ENCODE data around the gene TANGO2. TPM values are rescaled to one million over a fixed set of nuclear protein-coding genes. Genes with fewer than 3 reads are reported as not detected.

Gene TANGO2
- polyA plus RNA-seq, 1 donor from 2014 or later = 12.7 TPM

- Histone ChIP-seq H3K36me3 (ENCODE audit: insufficient read depth, low read length) (no peaks in the 10 kb centered on the region), H3F3A (ENCODE audit: insufficient read depth, low read length, poor library complexity, severe bottlenecking) (no peaks in the 10 kb centered on the region), H3K9me3 (ENCODE audit: low read length) (no peaks in the 10 kb centered on the region), H3K79me2 (replicated peaks; ENCODE audit: insufficient read depth, low read length) (peaks cover 19% of the 10 kb centered on the region), H3K9me2 (ENCODE audit: insufficient read depth, low read length) (no peaks in the 10 kb centered on the region), H3K9ac (ENCODE audit: low read length) (no peak overlapping the region), H3K4me2 (ENCODE audit: low read length) (no peak overlapping the region), H3K27me3 (ENCODE audit: insufficient read depth, low read depth, low read length) (no peaks in the 10 kb centered on the region), H2AFZ (ENCODE audit: low read depth, low read length) (no peak overlapping the region), H3K4me3 (ENCODE audit: low read length) (no peak overlapping the region), H4K20me1 (ENCODE audit: insufficient read depth) (no peaks in the 10 kb centered on the region), H3K27ac (ENCODE audit: low read length) (no peak overlapping the region)
- TF ChIP-seq RAD21 (conservative IDR thresholded peaks at IDR 0.05) = no peak
These were observed 31.2 kb upstream of the TANGO2 start for GRCh38 chr22:19989725-19990067.

- Histone ChIP-seq H3K27ac (ENCODE audit: low read length) (no peak overlapping the region), H3K4me3 (ENCODE audit: low read length) (no peak overlapping the region), H3K4me2 (ENCODE audit: low read length) (no peak overlapping the region), H3K9me3 (ENCODE audit: low read length) (no peaks in the 10 kb centered on the region), H4K20me1 (ENCODE audit: insufficient read depth) (no peaks in the 10 kb centered on the region), H3K36me3 (ENCODE audit: insufficient read depth, low read length) (no peaks in the 10 kb centered on the region), H2AFZ (ENCODE audit: low read depth, low read length) (no peak overlapping the region), H3F3A (ENCODE audit: insufficient read depth, low read length, poor library complexity, severe bottlenecking) (no peaks in the 10 kb centered on the region), H3K79me2 (replicated peaks; ENCODE audit: insufficient read depth, low read length) (peaks cover 14% of the 10 kb centered on the region), H3K27me3 (ENCODE audit: insufficient read depth, low read depth, low read length) (no peaks in the 10 kb centered on the region), H3K9me2 (ENCODE audit: insufficient read depth, low read length) (no peaks in the 10 kb centered on the region), H3K9ac (ENCODE audit: low read length) (no peak overlapping the region)
- TF ChIP-seq CTCF (IDR thresholded peaks at IDR 0.05; ENCODE audit: poor library complexity, severe bottlenecking) (no peak), TAF1 (IDR thresholded peaks at IDR 0.05; ENCODE audit: low read depth) (no peak), EP300 (conservative IDR thresholded peaks at IDR 0.05; ENCODE audit: poor library complexity, severe bottlenecking) (no peak), MXI1 (conservative IDR thresholded peaks at IDR 0.05; ENCODE audit: poor library complexity, severe bottlenecking) (no peak), RAD21 (conservative IDR thresholded peaks at IDR 0.05) (no peak), SMC3 (conservative IDR thresholded peaks at IDR 0.05; ENCODE audit: poor library complexity) (no peak), REST (IDR thresholded peaks at IDR 0.05; ENCODE audit: borderline replicate concordance) (no peak), POLR2AphosphoS5 (IDR thresholded peaks at IDR 0.05) (no peak), EZH2 (IDR thresholded peaks at IDR 0.05; ENCODE audit: borderline replicate concordance, insufficient read depth, low read length, poor library complexity, severe bottlenecking) (no peak)
These were observed 30.7 kb upstream of the TANGO2 start for GRCh38 chr22:19990188-19990587.

All from neural cell (in vitro differentiated cells).